Stimulated activated CD4-positive, alpha-beta T cell treated with anti-CD3 and anti-CD28 coated beads, Interleukin-12 subunit alpha, Interleukin-12 subunit beta, amount 100 ng/mL, for 24 hours (primary cell): Measurements from ENCODE around the gene EBP.

Experiments
- DNase-seq, 2 experiments: peaks; one replicate each; pipeline ENCODE4 v3.0.0-alpha.2; 2020; ENCODE audit warnings: low read depth in 2 of 2

The EBP gene

DNA sequence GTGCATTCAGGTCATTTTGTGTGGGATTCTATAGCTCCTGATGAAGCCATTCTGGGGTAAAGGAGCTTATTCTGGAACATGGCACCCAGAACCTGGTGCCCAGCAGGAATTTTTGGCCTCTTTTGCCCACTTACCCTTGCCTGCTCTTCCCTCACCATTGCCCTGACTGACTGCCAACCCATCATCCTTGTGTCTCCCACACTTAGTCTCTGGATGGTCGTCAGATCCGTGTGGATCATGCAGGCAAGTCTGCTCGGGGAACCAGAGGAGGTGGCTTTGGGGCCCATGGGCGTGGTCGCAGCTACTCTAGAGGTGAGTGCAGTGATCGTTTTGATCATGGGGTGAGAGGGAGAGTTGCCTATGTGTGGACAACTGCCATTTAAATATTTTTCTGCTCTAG lies 54.5 kb downstream of the EBP start:
- DNase-seq = no peak
